Measurements from ENCODE around the gene CDH20.

GRCh38 chr18:61335684-61336555, 2.7 kb downstream of the CDH20 start:
- no peak for TF ChIP-seq CTCF (IDR thresholded peaks at IDR 0.05; ENCODE audit: poor library complexity)
- TF ChIP-seq EZH2 (IDR thresholded peaks at IDR 0.05; ENCODE audit: borderline replicate concordance), result no peak
- TF ChIP-seq EZH2phosphoT487 (IDR thresholded peaks at IDR 0.05; ENCODE audit: low read depth, severe bottlenecking, unreplicated experiment), result no peak

Data from hepatocyte (in vitro differentiated cells).